Islet precursor cell (in vitro differentiated cells): ENCODE data around the gene PURA.

Source experiments
- DNase-seq: peaks from one replicate; pipeline ENCODE4 v3.0.0-alpha.2; 2018

The PURA gene

GRCh38 chr5:140162781-140163180 is 48.9 kb downstream of the PURA start:
- DNase-seq, result no peak

GRCh38 chr5:140165101-140165922 is 51.4 kb downstream of the PURA start:
- no peak for DNase-seq

GRCh38 chr5:140165923-140166270 is 52.0 kb downstream of the PURA start:
- no peak for DNase-seq

GRCh38 chr5:140166911-140167310 is 53.0 kb downstream of the PURA start:
- no peak for DNase-seq

- no peak for DNase-seq
Measured at GRCh38 chr5:140168371-140168770, 54.5 kb downstream of the PURA start.

- DNase-seq, result no peak
Measured at GRCh38 chr5:140169410-140169809, 55.5 kb downstream of the PURA start.

- no peak for DNase-seq
Measured at GRCh38 chr5:140172483-140172882, 58.6 kb downstream of the PURA start.

- no peak for DNase-seq
Measured at GRCh38 chr5:140174014-140174413, 60.1 kb downstream of the PURA start.

GRCh38 chr5:140174465-140175366 is 60.8 kb downstream of the PURA start, which contains the start of gene CYSTM1:
CYSTM1 (plus strand) TSS chr5:140175188; CDS start chr5:140194466, 19,278 bp downstream.
- DNase-seq, result peak; percentile 98
